Panc1 (cell line): ENCODE data around the gene POLD2. TPM values are rescaled to one million over a fixed set of nuclear protein-coding genes. Genes with fewer than 3 reads are reported as not detected.

Experiments
- ATAC-seq: fragments of 200-7000 bp; cut with Tn5 transposase; 2 replicates; pipeline ENCODE4 v1.9.1; 2020; ENCODE audit warnings: mild to moderate bottlenecking, moderate library complexity
- BruUV-seq: library from RNA; stranded (reverse); fragments of 400-500 nt; replicated peaks from 2 replicates; lab custom pipeline; 2021; lab: Mats Ljungman, UMichigan
- CTCF ChIA-PET: fragments of 300-600 bp; sonication (Branson Sonifier 250); formaldehyde crosslinking; loops from one replicate; lab custom pipeline; 2022; ENCODE audit warnings: antibody characterized with exemption; lab: Charles Lee
- POLR2A ChIA-PET: fragments of 300-600 bp; sonication (Branson Sonifier 250); formaldehyde crosslinking; loops from one replicate; lab custom pipeline; 2022; ENCODE audit warnings: antibody characterized with exemption; lab: Charles Lee
- DNase-seq: peaks from one replicate; pipeline ENCODE4 v3.0.0-alpha.2; 2010; ENCODE audit warnings: low read depth, low spot score
- H3K27ac ChIP-seq: 2 replicates; pipeline ENCODE4 v1.5.1; 2011; ENCODE audit warnings: mild to moderate bottlenecking, low read length, inconsistent platforms
- H3K27me3 ChIP-seq: fragments of 200-500 bp; sonication (Bioruptor generic); 2 replicates; pipeline ENCODE4 v1.6.0; 2014; ENCODE audit warnings: low read length, inconsistent platforms; ENCODE audit not compliant: control insufficient read depth, insufficient read depth
- H3K36me3 ChIP-seq: fragments of 200-500 bp; sonication (Bioruptor generic); 2 replicates; pipeline ENCODE4 v1.5.1; 2014; ENCODE audit warnings: inconsistent platforms, mild to moderate bottlenecking, low read length, moderate library complexity; ENCODE audit not compliant: control insufficient read depth, insufficient read depth
- H3K4me1 ChIP-seq: 2 replicates; pipeline ENCODE4 v1.5.1; 2011; ENCODE audit warnings: inconsistent platforms, mild to moderate bottlenecking, low read length, moderate library complexity; ENCODE audit not compliant: control insufficient read depth, insufficient read depth
- H3K4me3 ChIP-seq, 2 experiments: 2 replicates each; pipeline ENCODE4 v1.5.1; 2011 to 2012; ENCODE audit warnings: low read depth in 2 of 2, low read length in 2 of 2, mild to moderate bottlenecking in 2 of 2, inconsistent platforms in 1 of 2, moderate library complexity in 1 of 2
- H3K9me3 ChIP-seq: fragments of 200-500 bp; sonication (Bioruptor generic); 2 replicates; pipeline ENCODE4 v1.5.1; 2014; ENCODE audit warnings: low read depth, mild to moderate bottlenecking, inconsistent platforms, low read length, moderate library complexity; ENCODE audit not compliant: control insufficient read depth, insufficient read depth
- POLR2AphosphoS5 ChIP-seq: IDR thresholded peaks from 2 replicates; pipeline ENCODE4 v1.6.1; 2012; ENCODE audit warnings: mild to moderate bottlenecking, low read depth, low read length, moderate library complexity
- SIN3A ChIP-seq: IDR thresholded peaks from 2 replicates; pipeline ENCODE4 v1.6.1; 2012; ENCODE audit warnings: low read depth, mild to moderate bottlenecking, low read length, moderate library complexity, borderline replicate concordance; ENCODE audit not compliant: insufficient read depth
- TCF7L2 ChIP-seq: IDR thresholded peaks from 2 replicates; pipeline ENCODE4 v1.6.1; 2011; ENCODE audit warnings: mild to moderate bottlenecking, low read depth, low read length, inconsistent platforms
- in situ Hi-C: cut with HindIII; loops from 2 replicates; pipeline ENCODE4 v1.10.0; 2016; ENCODE audit warnings: low sequenced_read_pairs, low pct_unique_long_range_greater_than_20kb
- intact Hi-C: fragments of 100-400 bp; cut with micrococcal nuclease; formaldehyde crosslinking; loops from one replicate; pipeline ENCODE4 v1.10.0; 2022; ENCODE audit not compliant: unreplicated experiment
- total RNA-seq: library from RNA; stranded (reverse); gene quantifications from one replicate; pipeline ENCODE4 v1.2.1, GENCODE V29; 2021; ENCODE audit not compliant: unreplicated experiment
- TF ChIP-seq, protein P1 (sequence below): fragments of 450-650 bp; IDR thresholded peaks from 2 replicates; pipeline ENCODE4 v1.5.1; 2017; ENCODE audit warnings: mild to moderate bottlenecking
- TF ChIP-seq, protein P2 (sequence below), 2 experiments: IDR thresholded peaks; 2 replicates each; pipeline ENCODE4 v1.6.1; 2011 to 2012; ENCODE audit warnings: low read depth in 2 of 2, control low read depth in 1 of 2, low read length in 1 of 2, mild to moderate bottlenecking in 1 of 2, moderate library complexity in 1 of 2; ENCODE audit not compliant: insufficient read depth in 1 of 2

POLD2 gene
- total RNA-seq, 1 experiment from 2014 or later, result 195 TPM

DNA sequence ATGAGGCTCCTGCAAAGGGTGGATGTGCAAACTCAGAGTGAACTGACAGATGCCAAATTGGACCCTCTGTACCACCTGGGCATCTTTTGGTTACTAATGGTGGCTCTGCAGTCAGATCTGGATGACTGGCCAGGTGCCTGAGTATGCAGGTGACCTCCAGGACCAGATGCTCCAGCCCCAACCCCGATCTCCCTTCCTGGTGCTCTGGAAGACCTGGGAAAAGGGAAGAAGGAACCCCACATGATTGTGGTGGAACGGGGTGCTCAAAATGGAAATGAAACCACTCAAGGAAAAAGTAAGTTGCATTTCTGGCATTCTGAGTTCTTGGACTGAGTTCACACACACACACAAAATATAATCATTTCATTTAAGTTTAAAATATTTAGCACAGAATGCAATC is 29.0 kb downstream of the POLD2 start:
- Histone ChIP-seq H3K27ac (no peak overlapping the region), H3K4me3 (no peak overlapping the region), H3K9me3 (no peaks in the 10 kb centered on the region), H3K27me3 (no peaks in the 10 kb centered on the region), H3K4me1 (peaks cover 4% of the 10 kb centered on the region; the same call in 1 of the 2 replicates), H3K36me3 (no peaks in the 10 kb centered on the region)
- ATAC-seq (no peak), DNase-seq (no peak)
- intact Hi-C loops (no loop called here), in situ Hi-C loops (no loop called here)
- ChIA-PET CTCF (no interaction called here), POLR2A (no interaction called here)
- BruUV-seq, result no TSS peak
- TF ChIP-seq TCF7L2, result no peak
- TF ChIP-seq POLR2AphosphoS5, result no peak
- TF ChIP-seq, protein P1, sequence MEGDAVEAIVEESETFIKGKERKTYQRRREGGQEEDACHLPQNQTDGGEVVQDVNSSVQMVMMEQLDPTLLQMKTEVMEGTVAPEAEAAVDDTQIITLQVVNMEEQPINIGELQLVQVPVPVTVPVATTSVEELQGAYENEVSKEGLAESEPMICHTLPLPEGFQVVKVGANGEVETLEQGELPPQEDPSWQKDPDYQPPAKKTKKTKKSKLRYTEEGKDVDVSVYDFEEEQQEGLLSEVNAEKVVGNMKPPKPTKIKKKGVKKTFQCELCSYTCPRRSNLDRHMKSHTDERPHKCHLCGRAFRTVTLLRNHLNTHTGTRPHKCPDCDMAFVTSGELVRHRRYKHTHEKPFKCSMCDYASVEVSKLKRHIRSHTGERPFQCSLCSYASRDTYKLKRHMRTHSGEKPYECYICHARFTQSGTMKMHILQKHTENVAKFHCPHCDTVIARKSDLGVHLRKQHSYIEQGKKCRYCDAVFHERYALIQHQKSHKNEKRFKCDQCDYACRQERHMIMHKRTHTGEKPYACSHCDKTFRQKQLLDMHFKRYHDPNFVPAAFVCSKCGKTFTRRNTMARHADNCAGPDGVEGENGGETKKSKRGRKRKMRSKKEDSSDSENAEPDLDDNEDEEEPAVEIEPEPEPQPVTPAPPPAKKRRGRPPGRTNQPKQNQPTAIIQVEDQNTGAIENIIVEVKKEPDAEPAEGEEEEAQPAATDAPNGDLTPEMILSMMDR, result no peak
- no peak for TF ChIP-seq SIN3A
- TF ChIP-seq, protein P2, sequence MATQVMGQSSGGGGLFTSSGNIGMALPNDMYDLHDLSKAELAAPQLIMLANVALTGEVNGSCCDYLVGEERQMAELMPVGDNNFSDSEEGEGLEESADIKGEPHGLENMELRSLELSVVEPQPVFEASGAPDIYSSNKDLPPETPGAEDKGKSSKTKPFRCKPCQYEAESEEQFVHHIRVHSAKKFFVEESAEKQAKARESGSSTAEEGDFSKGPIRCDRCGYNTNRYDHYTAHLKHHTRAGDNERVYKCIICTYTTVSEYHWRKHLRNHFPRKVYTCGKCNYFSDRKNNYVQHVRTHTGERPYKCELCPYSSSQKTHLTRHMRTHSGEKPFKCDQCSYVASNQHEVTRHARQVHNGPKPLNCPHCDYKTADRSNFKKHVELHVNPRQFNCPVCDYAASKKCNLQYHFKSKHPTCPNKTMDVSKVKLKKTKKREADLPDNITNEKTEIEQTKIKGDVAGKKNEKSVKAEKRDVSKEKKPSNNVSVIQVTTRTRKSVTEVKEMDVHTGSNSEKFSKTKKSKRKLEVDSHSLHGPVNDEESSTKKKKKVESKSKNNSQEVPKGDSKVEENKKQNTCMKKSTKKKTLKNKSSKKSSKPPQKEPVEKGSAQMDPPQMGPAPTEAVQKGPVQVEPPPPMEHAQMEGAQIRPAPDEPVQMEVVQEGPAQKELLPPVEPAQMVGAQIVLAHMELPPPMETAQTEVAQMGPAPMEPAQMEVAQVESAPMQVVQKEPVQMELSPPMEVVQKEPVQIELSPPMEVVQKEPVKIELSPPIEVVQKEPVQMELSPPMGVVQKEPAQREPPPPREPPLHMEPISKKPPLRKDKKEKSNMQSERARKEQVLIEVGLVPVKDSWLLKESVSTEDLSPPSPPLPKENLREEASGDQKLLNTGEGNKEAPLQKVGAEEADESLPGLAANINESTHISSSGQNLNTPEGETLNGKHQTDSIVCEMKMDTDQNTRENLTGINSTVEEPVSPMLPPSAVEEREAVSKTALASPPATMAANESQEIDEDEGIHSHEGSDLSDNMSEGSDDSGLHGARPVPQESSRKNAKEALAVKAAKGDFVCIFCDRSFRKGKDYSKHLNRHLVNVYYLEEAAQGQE (IDR thresholded peaks at IDR 0.05; ENCODE audit: insufficient read depth in 1 of 2, low read depth in 2 of 2, low read length in 1 of 2), result no peak

DNA sequence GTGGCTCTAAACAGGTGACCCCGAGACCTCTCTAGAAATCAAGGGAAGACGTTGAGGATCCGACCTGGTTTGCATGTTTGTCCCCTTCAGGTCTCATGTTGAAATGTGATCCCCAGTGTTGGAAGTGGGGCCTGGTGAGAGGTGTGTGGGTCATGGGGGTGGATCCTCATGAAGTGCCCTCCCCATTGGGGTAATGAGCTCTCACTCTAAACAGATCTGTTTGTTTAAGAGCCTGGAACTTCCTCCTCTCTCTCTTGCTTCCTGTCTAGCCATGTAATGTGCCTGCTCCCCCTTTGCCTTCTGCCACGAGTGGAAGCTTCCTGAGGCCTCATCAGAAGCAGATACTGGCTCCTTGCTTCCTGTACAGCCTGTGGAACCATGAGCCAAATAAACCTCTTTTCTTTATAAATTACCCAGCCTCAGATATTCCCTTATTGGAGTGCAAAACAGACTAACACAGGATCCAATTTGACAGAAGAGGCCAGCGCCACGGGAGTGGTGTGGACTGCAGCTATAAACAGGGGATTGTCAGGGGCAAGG is 30.2 kb downstream of the POLD2 start:
- in situ Hi-C loops (no loop called here), intact Hi-C loops (no loop called here)
- ChIA-PET POLR2A (no interaction called here), CTCF (no interaction called here)
- H3K4me3 ChIP-seq, result no peak overlapping the region
- H3K27me3 ChIP-seq, result no peaks in the 10 kb centered on the region
- TF ChIP-seq, protein P2 (IDR thresholded peaks at IDR 0.05; ENCODE audit: insufficient read depth in 1 of 2, low read depth in 2 of 2, low read length in 1 of 2), result no peak
- TF ChIP-seq POLR2AphosphoS5 (no peak), TCF7L2 (no peak), SIN3A (no peak)
- TF ChIP-seq, protein P1, result no peak
- no peaks in the 10 kb centered on the region for H3K36me3 ChIP-seq
- no peaks in the 10 kb centered on the region for H3K9me3 ChIP-seq
- ATAC-seq (no peak), DNase-seq (no peak)
- no TSS peak for BruUV-seq
- no peak overlapping the region for H3K27ac ChIP-seq
- peaks cover 4% of the 10 kb centered on the region; the same call in 1 of the 2 replicates for H3K4me1 ChIP-seq
